HG03432 (cell line): ENCODE measurements around the gene DDX10.
"Not testable (repeated sequence)": the region's sequence is repeated elsewhere in the genome, so short reads cannot be mapped to it uniquely, and the experiment has no call there.

Experiments
- ATAC-seq: cut with Tn5 transposase; IDR thresholded peaks from one replicate; pipeline ENCODE4 v1.9.1; 2021; ENCODE audit warnings: mild to moderate bottlenecking, moderate library complexity; ENCODE audit not compliant: unreplicated experiment

The DDX10 gene

DNA sequence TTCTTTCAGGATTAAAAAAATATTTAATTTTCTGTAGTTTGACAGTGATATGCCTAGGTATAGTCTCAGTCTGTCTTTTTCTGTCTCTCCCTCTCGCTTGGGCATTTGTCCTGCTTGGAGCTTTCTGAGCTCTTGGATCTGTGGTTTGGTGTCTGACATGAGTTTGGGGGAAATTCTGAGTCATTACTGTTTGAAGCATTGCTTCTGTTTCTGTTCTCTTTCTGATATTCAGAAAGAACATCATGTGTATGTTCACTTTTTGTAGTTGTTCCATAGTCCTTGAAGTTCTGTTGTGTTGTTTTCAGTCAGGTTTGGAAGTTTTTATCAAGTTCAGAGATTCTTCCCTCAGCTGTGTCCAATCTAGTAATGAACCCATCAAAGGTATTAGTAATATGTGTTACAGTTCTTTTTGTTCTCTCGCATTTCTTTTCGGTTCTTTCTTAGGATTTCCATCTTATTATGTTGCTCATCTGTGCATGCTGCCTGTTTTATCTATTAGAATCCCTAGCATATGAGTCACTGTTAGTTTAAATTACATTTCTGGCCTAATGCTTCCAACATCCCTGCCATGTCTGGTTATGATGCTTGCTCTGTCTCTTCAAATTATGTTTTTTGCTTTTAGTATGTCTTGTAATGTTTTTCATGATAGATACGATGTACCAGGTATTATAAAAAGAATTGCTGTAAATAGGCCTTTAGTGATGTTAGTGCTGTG lies 48.4 kb downstream of the DDX10 start:
- peak; percentile 54 for ATAC-seq

DNA sequence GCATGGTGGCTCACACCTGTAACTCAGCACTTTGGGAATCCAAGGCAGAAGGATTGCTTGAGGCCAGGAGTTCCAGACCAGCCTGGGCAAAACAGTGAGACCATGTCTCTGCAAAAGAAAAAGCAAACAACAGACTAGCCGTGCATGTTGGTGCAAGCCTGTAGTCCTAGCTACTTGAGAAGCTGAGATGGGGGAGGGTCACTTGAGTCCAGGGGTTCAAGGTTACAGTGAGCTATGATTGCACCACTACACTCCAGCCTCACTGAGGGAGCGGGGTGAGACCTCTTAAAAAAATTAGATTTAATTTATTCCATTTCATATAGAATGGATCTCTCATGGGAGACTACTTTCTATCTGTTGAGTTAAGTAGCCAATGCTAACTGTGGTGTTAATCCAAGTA lies 50.4 kb downstream of the DDX10 start:
- ATAC-seq = no peak

DNA sequence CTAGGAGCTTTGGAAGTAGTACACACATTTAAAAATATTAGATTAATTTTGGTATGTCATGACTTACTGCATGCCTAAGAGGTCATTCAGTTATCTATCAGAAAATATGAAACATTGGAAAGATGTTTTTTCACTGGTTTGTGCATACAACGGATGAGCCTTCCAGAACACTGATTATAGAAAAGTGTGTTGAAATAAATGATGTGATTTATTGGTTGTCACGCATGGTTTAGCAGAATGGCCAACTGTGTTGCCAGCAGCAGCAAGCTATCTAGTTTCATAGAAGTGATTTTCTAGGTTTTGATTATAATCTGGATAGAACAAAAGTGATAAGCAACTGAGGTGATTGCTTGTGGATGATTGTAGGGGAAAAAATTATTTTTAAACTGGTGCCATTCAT lies 53.6 kb downstream of the DDX10 start:
- no peak for ATAC-seq

DNA sequence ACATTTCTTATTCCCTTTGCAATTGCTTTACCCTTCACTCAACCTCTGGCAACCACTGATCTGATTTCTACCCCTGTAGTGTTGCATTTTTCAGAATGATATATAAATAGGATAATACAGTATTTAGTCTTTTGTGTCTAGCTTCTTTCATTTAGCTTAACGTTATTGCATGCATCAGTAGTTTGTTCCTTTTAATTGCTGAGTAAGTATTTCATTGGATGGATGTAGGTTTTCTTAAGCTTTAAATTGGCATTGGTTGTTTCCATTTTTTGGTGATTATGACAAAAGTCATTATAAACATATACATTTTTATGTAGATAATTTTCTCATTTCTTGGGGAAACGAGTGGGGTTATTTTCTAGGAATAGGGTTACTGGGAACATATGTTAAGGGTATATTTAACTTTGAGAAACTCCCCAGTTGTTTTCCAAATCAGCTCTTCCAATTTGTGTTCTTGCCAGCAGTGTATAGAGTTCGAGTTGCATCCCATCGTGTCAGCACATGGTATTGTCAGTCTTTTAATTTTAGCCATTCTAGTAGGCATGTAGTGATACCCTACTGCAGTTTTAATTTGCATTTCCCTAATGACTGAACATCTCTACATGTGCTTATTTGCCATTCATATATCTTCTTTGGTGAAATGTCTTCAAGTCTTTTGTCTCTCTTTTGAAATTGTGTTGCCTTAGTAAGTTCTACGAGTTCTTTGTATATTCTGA lies 60.3 kb downstream of the DDX10 start:
- no peak for ATAC-seq

DNA sequence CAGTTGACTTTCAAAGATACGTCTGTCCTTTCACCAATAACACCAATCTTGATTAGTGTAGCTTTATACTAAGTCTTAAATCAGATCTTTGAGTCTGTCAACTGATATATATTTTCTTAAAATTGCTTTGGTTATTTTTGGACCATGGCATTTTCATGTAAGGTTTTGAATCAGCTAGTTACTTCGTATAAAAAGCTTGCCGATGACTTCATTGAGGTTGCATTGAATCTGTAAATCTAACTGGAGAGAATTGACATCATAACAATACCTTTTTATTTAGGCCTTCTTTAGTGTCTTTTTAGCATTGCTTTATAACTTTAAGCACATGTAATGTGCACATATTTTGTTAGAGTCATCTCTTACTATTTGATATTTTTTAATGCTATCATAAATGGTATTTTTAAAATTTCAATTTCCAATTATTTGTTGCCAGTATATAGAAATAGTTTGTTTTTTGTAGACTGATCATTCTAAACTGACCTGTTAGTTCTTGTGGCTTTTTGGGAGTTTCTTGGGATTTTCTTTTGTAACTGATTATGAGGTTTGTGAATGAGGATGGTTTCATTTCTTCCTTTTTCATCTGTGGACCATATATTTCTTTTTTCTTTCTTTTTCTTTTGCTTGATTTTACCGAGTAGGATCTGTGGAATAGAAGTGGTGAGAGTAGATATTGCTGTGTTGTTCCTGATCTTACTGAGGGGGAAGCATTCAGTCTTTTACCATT lies 61.4 kb downstream of the DDX10 start:
- no peak for ATAC-seq

DNA sequence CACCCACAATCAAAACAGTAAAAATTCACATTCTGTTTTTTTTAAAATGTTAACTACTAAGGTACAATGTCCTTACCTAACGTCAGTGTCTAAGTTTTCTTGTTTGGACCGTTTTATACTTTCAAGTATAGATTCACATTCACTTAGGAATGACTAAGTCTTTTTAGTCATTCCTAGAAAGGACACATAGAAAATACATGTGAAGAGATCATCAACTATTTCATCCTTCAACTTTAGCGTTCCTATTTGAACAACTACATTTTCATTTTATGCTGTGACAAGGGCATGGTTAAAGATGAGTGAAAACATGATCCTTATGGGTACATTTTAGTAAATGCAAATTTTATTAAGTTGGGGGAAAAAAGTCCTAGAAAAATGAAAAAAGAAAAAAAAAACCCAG lies 62.8 kb downstream of the DDX10 start:
- peak; percentile 52 for ATAC-seq

DNA sequence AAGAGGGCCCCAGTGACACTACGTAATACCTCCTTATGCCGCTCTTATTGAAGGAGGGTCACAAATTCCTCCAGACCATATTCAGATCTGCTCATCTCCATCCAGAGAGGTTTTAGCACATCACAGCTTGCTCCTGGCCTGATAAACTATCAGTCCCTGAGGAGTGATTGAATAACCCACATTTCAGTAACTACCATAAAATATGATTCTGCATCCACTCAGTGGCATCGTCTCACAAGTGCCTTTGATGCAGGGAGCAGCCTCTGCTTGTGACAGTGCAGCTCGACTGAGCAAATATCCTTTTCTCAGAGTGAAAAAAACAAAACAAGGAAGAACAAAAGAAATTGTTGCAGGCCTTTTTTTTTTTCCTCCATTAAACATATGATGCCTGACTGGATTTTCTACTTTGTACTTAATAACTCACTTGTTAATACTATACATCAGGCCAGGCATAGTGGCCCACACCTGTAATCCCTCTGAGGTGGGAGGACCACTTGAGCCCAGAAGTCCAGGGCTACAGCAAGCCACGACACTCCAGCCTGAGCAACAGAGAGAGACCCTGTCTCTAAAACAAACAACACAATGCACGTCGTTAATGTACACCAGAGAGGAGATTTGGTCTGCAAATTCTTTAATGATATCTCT lies 64.5 kb downstream of the DDX10 start:
- no peak for ATAC-seq

DNA sequence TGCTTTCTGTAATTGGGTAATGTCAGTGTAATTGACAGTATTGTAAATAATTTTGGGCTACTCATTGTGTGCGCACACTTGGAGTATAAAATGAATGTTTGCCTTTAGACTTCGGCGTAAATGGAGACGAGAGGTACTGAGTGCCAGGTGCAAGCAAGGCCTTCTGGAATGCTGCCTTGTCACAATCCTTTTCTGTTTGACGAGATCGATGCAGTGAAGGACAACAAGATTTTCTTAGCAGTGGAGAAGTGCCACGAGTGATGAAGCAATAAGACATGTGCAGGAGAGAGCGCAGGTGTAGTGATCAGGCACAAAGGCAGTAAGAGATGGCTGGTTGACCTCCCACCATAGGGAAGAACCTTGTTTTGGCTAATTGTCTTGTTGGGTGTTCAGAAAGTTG lies 67.5 kb downstream of the DDX10 start:
- ATAC-seq = no peak

DNA sequence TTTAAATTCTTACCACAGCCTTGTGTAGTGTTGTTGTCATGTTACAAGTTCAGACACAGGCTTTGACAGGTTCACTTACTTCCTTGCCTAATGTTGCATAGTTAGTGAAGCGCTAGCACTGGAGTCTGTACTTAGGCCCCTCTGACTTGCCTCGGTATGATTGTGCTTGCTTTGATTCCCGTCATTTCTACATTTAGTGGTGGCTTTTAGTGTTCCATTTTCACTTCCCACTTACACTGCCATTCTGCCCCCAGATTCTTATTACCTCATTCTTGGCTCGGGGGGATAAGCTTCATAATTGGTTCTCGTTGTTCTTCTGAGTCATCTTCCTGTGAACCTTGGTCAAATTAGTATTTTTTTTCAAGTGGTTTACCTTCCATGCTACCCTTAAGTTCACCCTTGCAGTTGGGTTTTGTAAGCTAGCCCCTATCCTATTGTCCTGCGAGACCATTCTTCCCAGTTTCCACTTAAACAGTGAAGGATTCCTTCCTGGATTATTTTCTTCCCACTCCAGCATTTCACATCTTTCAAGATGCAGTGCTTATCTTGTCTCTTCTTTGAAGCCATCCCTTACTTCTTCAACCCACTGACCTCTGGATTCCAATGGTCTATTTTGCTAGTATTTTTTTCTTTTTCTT lies 68.7 kb downstream of the DDX10 start:
- ATAC-seq = peak; percentile 95

DNA sequence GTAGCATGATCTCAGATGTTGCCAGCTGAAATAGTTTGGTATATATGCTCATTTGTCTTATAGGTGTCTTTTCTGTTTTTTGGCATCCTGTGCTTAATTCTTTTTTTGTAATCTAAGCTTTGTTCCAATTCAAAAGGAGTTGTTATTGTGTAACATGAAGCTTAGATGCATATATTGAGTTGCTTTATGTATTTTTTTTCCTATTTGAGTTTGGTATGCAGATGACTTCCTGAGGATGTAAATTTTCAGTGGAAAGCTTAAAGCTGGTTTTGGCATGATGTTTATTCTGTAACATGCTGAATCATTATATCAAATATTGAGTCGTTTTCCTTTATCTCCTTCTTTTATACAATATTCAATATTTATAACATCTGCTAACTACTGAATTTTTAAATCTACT lies 69.4 kb downstream of the DDX10 start:
- ATAC-seq = no peak

DNA sequence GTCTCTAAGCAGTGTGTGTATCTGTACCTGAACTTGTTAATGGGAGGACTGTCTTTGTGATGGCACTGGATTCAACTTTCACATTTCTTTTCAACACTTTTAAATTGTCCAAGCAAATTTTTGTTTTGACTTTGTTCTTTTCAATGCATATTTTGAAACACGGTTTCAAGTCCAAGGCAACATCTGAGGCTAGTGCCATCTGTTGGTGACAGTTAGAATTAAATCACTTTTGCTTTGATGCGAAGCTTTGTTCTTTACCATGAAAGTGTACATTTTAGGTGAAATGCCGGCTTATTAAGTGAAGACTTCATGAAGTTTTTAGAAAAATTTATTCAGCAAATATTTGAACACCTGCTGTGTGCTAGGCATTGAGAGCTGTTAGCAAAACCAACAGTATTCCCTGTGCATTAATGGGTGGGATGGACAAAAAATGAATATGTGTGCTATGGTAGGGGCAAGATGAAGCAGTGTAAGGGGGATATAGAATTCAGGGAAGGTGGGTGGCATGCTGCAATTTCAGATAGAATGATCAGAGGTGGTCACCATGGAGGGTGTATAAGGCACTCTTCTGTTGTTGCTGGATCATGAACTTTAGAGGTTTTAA lies 70.2 kb downstream of the DDX10 start:
- no peak for ATAC-seq

DNA sequence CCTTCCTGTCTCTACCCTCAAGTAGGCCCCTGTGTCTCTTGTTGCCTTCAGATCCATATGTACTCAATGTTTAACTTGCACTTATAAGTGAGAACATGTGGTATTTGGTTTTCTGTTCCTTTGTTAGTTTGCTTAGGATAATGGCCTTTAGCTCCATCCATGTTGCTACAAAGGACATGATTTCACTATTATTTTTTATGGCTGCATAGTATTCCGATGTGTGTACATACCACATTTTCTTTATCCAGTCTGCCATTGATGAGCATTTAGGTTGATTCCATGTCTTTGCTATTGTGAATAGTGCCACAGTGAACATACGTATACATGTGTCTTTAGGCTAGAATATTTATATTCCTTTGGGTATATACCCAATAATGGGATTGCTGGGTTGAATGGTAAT lies 75.3 kb downstream of the DDX10 start:
- ATAC-seq = not testable (repeated sequence)

DNA sequence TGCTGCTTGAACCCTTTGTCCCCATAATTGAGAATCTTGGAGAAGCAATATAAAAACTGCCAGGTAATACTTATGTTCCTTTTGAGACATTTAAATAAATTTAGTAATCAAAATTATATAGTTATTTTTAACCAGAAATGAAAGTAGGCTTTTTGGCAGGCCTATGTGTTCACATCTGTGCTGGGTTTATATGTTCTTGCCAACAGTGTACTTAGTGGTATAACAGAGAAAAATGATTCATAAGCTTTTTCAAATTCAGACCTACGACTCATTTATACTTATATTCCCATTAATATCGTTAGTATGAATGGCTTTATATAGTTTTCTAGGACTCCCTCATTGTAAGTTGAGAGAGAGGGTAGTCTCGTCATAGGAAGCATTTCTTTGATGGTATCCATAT lies 79.0 kb downstream of the DDX10 start:
- ATAC-seq = no peak

DNA sequence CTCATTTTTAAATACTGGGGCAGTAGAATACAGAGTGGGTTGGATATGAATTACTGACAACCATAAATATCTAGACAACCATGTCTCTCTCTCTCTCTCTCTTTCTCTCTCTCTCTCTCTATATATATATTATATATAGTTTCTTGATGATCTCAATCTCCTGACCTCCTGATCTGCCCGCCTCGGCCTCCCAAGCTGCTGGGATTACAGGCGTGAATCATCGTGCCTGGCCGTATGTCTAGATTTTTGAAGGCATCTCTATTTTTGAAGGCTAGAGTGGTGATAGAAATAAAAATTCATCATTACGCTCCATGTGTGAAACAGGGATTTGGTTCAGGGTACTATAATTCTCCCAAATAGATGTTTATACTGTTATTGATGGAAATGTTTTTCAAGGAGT lies 84.1 kb downstream of the DDX10 start:
- no peak for ATAC-seq

DNA sequence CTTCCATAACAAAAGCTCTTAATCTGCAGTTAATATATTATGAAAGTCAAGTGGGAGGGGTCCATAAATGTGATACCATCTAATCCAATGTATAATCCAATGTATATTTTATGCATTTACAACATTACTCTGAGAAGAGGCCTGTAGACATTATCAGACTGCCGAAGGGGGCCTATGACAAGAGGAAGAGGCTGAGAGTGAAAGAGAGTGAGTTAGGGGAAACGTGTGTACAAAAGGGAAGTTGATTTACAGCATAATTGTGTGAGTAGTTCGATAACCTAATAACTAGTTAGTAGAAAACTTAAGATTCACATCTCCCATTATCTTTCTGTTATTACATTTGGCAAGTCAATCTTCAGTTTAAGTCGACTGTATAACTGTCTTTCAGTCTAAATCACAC lies 86.6 kb downstream of the DDX10 start:
- no peak for ATAC-seq

DNA sequence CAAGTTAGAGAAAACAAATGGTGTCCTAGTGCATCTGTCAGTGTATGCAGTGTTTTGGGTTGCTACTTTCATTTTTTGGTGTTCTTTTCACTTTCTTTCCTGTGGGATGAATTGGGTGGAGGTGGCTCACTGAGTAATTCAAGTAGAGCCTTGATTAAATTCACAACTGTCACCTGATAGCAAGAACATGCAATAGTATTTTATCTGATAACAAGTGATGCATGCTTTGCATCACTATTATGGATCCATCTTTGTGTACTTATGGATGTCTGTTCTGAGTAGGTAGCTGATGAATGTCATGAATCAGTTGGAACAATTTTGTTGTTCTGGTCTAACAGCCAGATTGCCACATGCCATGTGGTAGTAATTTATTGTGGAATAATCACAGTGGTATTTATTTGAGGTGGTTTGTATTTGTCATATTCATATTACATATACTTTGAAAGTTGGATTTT lies 87.5 kb downstream of the DDX10 start:
- no peak for ATAC-seq

DNA sequence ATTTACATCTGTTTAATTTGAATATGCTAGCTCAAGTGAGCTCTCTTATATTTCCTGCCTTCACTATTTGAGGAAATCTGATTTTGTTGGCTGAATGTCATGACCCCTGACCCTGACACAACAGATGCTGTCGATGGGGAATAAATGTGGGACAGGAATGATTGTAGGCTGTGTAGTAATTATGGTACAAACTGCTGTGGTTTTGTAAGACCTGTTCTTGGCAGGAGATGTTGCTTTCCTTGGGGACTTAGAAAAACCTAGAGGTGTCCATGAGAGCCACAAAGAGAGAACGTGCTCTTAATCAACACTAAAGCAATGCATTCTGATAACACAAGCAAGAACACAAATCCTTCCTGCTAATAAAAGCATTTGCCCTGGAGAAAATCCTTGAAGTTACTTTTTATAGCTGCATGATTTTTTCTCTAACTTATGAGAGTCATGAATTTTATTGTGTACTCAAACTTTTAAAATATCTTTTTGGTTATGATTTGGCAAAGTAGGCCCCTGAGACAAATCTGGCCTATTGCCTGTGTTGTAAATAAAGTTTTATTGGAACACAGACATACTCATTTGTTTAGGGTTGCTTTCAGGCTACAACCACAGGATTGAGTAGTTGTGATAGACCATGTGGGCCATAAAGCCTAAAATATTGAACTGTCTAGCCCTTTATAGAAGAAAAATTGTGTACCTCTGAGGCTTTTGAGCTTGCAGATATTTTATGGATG lies 90.2 kb downstream of the DDX10 start:
- no peak for ATAC-seq

DNA sequence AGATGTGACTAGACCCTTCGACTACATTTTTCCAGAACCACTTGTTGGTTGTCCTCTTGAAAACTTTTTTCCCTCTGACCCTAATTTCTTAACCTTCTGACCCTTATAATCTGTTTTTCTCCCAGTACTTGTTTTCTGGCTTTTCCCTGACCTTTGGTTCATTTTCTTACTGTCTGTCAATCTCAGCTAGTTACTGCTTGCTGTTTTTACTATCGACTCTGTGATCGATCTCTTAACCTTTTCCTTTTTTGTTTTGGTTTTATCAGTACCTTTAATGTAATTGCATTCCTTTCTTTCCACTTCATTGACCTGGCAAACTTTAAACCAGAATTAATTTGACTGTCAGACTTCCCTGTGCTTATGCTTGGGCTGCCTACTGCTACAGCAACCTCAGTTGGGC lies 92.8 kb downstream of the DDX10 start:
- no peak for ATAC-seq

DNA sequence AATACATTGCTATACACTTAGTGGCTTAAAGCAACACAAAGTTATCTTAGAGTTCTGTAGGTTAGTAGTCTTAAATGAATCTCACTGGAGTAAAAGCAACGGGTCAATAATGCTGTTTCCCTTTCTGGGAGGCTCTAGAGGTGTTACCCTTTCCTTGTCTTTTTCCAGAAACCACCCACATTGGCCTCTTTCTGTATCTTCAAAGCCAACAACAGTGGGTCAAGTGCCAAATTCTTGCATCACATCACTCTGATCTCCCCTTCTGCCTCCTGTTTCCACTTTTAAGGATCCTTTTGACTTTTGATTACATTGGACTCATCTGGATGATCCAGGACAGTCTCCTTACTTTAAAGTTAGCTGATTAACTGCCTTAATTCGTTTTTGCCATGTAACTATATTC lies 93.6 kb downstream of the DDX10 start:
- no peak for ATAC-seq

DNA sequence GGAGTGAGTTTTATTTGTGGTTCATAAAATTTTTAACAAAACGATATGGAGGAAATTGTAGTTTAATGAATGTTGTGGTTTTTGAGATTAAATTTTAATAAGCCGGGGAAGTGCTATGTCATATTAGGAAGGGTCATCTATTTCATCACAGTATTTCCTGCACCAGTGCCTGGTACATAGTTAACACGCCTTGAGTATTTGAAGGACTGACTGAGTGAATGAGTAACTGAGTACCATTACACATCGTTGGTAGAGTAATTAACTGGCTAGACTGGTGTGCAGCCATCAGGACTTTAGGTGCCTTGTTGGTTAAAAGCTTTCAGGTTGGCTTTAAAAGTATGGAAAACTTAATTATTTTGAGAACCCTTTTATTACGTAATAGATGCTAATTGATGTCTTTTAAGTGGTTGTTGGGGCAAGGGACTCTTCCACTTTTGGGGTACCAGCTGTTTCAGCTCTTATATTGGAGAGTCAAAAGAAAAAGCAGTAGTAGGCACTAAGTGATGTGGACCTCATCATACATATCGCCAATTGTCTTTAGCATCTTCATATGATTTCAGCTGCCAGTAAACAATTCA lies 101.8 kb downstream of the DDX10 start:
- no peak for ATAC-seq
